Measurements from ENCODE around the gene DDR1.

DDR1 gene

DNA sequence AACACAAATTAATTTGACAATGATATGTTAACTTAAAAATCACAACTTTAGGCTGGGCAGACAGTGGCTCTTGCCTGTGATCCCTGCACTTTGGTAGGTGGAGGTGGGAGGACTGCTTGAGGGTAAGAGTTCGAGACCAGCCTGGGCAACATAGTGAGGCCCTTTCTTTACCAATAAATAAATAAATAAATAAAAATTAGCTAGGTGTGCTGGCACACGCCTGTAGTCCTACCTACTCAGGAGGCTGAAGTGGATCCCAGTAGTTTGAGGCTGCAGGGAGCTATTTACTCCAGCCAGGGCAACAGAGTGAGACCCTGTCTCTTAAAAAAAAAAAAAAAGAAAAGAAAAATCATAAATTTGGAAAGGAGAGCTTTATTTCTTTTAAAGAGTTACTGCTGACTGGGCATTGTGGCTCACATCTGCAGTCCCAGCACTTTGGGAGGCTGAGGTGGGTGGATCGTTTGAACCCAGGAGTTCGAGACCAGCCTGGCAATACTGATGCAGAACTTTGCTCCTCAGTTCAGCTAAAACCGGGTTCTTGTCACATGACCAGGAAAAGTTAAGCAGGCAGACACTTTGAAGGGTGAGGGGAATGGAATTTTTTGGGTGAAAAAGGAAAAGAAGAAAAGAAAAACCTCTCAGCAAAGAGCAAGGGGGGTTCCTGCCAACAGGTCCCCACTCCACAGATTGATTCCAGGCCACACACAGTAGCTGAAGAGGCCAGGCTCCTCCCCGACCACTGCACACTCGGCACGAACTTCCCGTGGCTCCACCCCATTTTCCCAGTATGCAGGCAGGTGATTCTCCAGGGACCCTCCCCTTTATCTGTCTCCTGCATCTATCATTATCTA is 44.0 kb upstream of the DDR1 start:
- no peak overlapping the region for H3K27ac ChIP-seq (ENCODE audit: poor library complexity, severe bottlenecking)
- TF ChIP-seq, protein P1, sequence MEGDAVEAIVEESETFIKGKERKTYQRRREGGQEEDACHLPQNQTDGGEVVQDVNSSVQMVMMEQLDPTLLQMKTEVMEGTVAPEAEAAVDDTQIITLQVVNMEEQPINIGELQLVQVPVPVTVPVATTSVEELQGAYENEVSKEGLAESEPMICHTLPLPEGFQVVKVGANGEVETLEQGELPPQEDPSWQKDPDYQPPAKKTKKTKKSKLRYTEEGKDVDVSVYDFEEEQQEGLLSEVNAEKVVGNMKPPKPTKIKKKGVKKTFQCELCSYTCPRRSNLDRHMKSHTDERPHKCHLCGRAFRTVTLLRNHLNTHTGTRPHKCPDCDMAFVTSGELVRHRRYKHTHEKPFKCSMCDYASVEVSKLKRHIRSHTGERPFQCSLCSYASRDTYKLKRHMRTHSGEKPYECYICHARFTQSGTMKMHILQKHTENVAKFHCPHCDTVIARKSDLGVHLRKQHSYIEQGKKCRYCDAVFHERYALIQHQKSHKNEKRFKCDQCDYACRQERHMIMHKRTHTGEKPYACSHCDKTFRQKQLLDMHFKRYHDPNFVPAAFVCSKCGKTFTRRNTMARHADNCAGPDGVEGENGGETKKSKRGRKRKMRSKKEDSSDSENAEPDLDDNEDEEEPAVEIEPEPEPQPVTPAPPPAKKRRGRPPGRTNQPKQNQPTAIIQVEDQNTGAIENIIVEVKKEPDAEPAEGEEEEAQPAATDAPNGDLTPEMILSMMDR (IDR thresholded peaks at IDR 0.05; ENCODE audit: poor library complexity, severe bottlenecking), result no peak
- no peaks in the 10 kb centered on the region for H3K27me3 ChIP-seq (ENCODE audit: insufficient read depth, poor library complexity, severe bottlenecking)
- DNase-seq (ENCODE audit: low spot score), result no peak
- no peaks in the 10 kb centered on the region for H3K36me3 ChIP-seq (ENCODE audit: low read depth)
- no peaks in the 10 kb centered on the region for H3K4me1 ChIP-seq (ENCODE audit: insufficient read depth, poor library complexity, severe bottlenecking)
- H3K4me3 ChIP-seq (ENCODE audit: severe bottlenecking), result no peak overlapping the region
- no peaks in the 10 kb centered on the region for H3K9me3 ChIP-seq (ENCODE audit: severe bottlenecking)
- ATAC-seq (ENCODE audit: low read depth), result no peak

DNA sequence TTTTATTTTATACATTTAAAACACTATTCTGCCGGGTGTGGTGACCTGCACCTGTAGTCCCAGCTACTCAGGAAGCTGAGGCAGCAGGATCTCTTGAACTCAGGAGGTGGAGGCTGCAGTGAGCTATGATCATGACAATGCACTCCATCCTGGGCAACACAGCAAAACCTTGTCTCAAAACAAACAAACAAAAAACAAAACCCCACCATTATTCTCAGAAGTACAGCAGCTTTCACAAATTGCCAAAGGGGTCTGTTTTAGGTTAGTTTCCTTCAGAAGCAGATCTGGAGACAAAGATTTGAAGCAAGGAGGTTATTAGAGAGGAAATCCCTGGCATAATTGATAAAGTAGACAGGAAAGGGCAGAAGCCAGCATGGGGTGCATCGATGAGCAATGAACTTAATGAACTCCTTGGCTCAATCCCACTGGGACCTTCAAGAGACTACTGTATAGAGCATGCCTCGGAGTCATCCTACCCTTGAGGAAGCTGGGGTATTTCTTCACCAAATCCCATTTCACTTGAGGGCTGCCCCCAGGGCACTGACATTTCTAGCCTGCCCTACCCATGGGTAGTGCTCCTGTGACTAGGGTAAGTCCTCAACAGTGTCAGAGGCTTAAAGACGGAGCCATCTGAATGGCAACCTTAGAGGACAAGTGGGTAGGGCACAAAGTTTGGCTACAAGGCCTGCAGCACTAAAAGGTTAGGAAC is 43.2 kb upstream of the DDR1 start:
- Histone ChIP-seq H3K9me3 (ENCODE audit: severe bottlenecking) (no peaks in the 10 kb centered on the region), H3K4me3 (ENCODE audit: severe bottlenecking) (no peak overlapping the region), H3K36me3 (ENCODE audit: low read depth) (no peaks in the 10 kb centered on the region), H3K27ac (ENCODE audit: poor library complexity, severe bottlenecking) (no peak overlapping the region), H3K27me3 (ENCODE audit: insufficient read depth, poor library complexity, severe bottlenecking) (no peaks in the 10 kb centered on the region), H3K4me1 (ENCODE audit: insufficient read depth, poor library complexity, severe bottlenecking) (no peaks in the 10 kb centered on the region)
- TF ChIP-seq, protein P1 (IDR thresholded peaks at IDR 0.05; ENCODE audit: poor library complexity, severe bottlenecking), result no peak
- ATAC-seq (ENCODE audit: low read depth), result no peak
- DNase-seq (ENCODE audit: low spot score), result no peak

DNA sequence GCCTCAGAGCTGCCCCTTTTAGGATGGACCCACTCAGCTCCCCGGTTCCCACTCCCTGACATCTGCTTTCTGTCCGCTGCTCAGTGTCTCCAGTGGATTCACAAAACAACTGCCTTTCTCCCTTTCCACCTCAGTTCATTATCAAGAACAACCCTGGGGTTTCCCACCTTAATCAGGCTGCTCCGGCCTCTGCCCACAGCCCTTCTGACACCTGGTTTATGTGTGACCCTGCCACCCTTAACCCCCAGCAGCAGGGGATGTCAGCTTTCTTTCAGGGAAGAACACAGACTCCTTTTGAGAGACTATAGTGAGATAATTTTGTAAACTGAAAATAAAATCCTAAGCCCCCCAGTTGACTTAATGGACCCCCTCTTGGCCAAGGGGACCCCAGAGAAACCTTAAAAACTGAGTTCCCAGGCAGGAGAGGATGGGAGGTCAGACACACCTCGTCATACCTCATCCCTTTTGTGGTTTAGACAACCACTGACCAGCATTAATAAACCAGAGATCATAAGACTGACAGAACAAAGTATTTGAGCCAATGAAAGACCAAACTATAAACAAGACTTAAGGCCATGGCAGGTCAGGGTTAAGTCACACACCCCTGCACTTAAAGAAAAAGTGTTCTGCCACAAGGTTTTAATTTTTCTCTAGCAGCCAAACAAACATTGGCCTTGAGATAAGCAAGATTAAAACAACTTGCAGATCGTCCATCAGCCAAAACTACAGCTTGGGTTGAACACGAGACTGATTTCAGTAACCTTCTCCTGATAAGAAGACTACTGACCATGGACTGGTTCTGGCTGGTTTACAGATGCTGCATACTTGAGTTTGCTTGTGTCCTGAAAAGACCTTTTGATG is 42.4 kb upstream of the DDR1 start:
- no peaks in the 10 kb centered on the region for H3K4me1 ChIP-seq (ENCODE audit: insufficient read depth, poor library complexity, severe bottlenecking)
- H3K9me3 ChIP-seq (ENCODE audit: severe bottlenecking), result no peaks in the 10 kb centered on the region
- DNase-seq (ENCODE audit: low spot score) (no peak), ATAC-seq (ENCODE audit: low read depth) (no peak)
- H3K27me3 ChIP-seq (ENCODE audit: insufficient read depth, poor library complexity, severe bottlenecking), result no peaks in the 10 kb centered on the region
- H3K36me3 ChIP-seq (ENCODE audit: low read depth), result no peaks in the 10 kb centered on the region
- H3K4me3 ChIP-seq (ENCODE audit: severe bottlenecking), result no peak overlapping the region
- TF ChIP-seq, protein P1 (IDR thresholded peaks at IDR 0.05; ENCODE audit: poor library complexity, severe bottlenecking), result no peak
- H3K27ac ChIP-seq (ENCODE audit: poor library complexity, severe bottlenecking), result no peak overlapping the region

DNA sequence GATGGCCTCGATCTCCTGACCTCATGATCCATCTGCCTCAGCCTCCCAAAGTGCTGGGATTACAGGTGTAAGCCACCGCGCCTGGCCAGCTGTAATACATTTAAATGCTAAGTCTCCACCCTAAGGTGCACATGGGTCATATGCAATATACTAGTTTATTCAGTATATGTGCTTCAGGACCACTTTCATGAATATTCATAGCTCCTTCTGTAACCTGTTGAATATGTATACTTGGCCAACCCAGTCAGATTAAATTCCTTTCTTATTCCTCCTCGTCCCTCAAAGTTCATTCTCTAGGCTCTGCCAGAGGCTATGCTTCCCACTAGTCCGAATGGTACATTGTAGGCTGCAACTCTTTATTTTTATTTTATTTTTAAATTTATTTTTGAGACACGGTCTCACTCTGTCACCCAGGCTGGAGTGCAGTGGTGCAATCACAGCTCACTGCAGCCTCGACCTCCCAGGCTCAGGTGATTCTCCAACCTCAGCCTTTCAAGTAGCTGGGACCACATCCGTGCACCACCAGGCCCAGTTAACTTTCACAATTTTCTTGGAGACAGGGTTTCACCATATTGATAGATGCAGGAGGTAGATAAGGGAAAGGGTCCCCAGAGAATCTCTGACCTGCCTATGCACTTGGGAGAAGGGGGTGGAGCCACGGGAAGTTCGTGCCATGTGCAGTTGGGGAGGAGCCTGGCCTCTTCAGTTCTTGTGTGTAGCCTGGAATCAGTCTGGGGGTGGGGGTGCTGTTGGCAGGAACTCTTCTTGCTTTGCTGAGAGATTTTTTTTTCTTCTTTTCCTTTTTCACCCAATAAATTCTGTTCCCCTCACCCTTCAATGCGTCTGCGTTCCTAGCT is 41.3 kb upstream of the DDR1 start:
- no peaks in the 10 kb centered on the region for H3K36me3 ChIP-seq (ENCODE audit: low read depth)
- ATAC-seq (ENCODE audit: low read depth), result no peak
- no peaks in the 10 kb centered on the region for H3K4me1 ChIP-seq (ENCODE audit: insufficient read depth, poor library complexity, severe bottlenecking)

More for the DNA sequence above, 41.3 kb upstream of the DDR1 start:
- Histone ChIP-seq H3K27me3 (ENCODE audit: insufficient read depth, poor library complexity, severe bottlenecking) (no peaks in the 10 kb centered on the region), H3K4me3 (ENCODE audit: severe bottlenecking) (no peak overlapping the region), H3K27ac (ENCODE audit: poor library complexity, severe bottlenecking) (no peak overlapping the region), H3K9me3 (ENCODE audit: severe bottlenecking) (no peaks in the 10 kb centered on the region)
- TF ChIP-seq, protein P1 (IDR thresholded peaks at IDR 0.05; ENCODE audit: poor library complexity, severe bottlenecking), result no peak
- DNase-seq (ENCODE audit: low spot score), result no peak
